ENCODE results near the gene GFOD1. TPM values are rescaled to one million over a fixed set of nuclear protein-coding genes. Genes with fewer than 3 reads are reported as not detected.

GFOD1 gene
- total and polyA plus RNA-seq, 4 donors, result 2.6 to 16.8 (median 5.0) TPM

GRCh38 chr6:13409991-13410390 lies 77.4 kb downstream of the GFOD1 start:
- H3K27me3 ChIP-seq (ENCODE audit: control insufficient read depth in 4 of 4, insufficient read depth in 4 of 4, low read length in 3 of 4), result no peaks in the 10 kb centered on the region
- H3K4me1 ChIP-seq (ENCODE audit: control insufficient read depth in 4 of 4, insufficient read depth in 4 of 4, low read length in 3 of 4), result peaks cover 18 to 82% (median 71%) of the 10 kb centered on the region in 4 donors
- H3K4me3 ChIP-seq (ENCODE audit: low read depth in 1 of 3, low read length in 3 of 3), result no peak overlapping the region
- TF ChIP-seq FOXA1 (IDR thresholded peaks at IDR 0.05) (no peak), HNF4A (conservative IDR thresholded peaks at IDR 0.05) (no peak), REST (IDR thresholded peaks at IDR 0.05) (no peak), RXRA (IDR thresholded peaks at IDR 0.05) (no peak), CTCF (IDR thresholded peaks at IDR 0.05; ENCODE audit: low read depth, low read length, missing input control) (no peak), MAX (IDR thresholded peaks at IDR 0.05) (no peak), JUND (IDR thresholded peaks at IDR 0.05) (no peak), FOXA2 (IDR thresholded peaks at IDR 0.05) (no peak), YY1 (IDR thresholded peaks at IDR 0.05) (no peak), RAD21 (IDR thresholded peaks at IDR 0.05) (no peak), ZBTB33 (IDR thresholded peaks at IDR 0.05) (no peak), EGR1 (IDR thresholded peaks at IDR 0.05; ENCODE audit: low read depth in 2 of 2) (no peak), HNF4G (IDR thresholded peaks at IDR 0.05) (no peak), NR2F2 (IDR thresholded peaks at IDR 0.05) (no peak), TAF1 (conservative IDR thresholded peaks at IDR 0.05) (no peak), ATF3 (IDR thresholded peaks at IDR 0.05) (no peak), GABPA (IDR thresholded peaks at IDR 0.05 in 1 of 2, conservative IDR thresholded peaks at IDR 0.05 in 1 of 2) (no peak), SP1 (IDR thresholded peaks at IDR 0.05) (no peak)
- 83% methylated on average over 2 of the region's 2 CpGs for WGBS
- H3K27ac ChIP-seq (ENCODE audit: low read depth in 1 of 2, low read length in 2 of 2), result no peak overlapping the region
- H3K9me3 ChIP-seq (ENCODE audit: control insufficient read depth in 4 of 4, low read length in 3 of 4), result no peaks in the 10 kb centered on the region
- no peaks in the 10 kb centered on the region for H3K36me3 ChIP-seq (ENCODE audit: control insufficient read depth in 4 of 4, insufficient read depth in 3 of 4, low read depth in 1 of 4, low read length in 3 of 4)
- no peak overlapping the region for H3K9ac ChIP-seq (ENCODE audit: low read depth in 1 of 2, low read length in 2 of 2)
- DNase-seq (ENCODE audit: low spot score), result no peak
